Upper lobe of right lung (tissue), 1 donor: ENCODE data around the gene ASXL2. TPM values are rescaled to one million over a fixed set of nuclear protein-coding genes. Genes with fewer than 3 reads are reported as not detected.
"Not testable (repeated sequence)": the region's sequence is repeated elsewhere in the genome, so short reads cannot be mapped to it uniquely, and the experiment has no call there.

ENCODE experiments used
- ATAC-seq: fragments of 200-7000 bp; cut with Tn5 transposase; one replicate; pipeline ENCODE4 v1.9.1; 2020; ENCODE audit warnings: mild to moderate bottlenecking, moderate library complexity
- DNase-seq: peaks from one replicate; pipeline ENCODE4 v3.0.0-alpha.2; 2020
- H3K27ac ChIP-seq: fragments of 200-600 bp; one replicate; pipeline ENCODE4 v1.8.0; 2022
- H3K27me3 ChIP-seq: fragments of 200-600 bp; one replicate; pipeline ENCODE4 v1.8.0; 2022; ENCODE audit warnings: mild to moderate bottlenecking
- H3K36me3 ChIP-seq: fragments of 200-600 bp; one replicate; pipeline ENCODE4 v1.8.0; 2022
- H3K4me1 ChIP-seq: fragments of 200-600 bp; one replicate; pipeline ENCODE4 v1.8.0; 2022
- H3K4me3 ChIP-seq: fragments of 200-600 bp; one replicate; pipeline ENCODE4 v1.8.0; 2022; ENCODE audit warnings: mild to moderate bottlenecking
- H3K9me3 ChIP-seq: fragments of 200-600 bp; one replicate; pipeline ENCODE4 v1.8.0; 2022
- CTCF ChIP-seq: fragments of 200-600 bp; IDR thresholded peaks from one replicate; pipeline ENCODE4 v1.8.0; 2022; ENCODE audit warnings: antibody characterized with exemption
- intact Hi-C: fragments of 100-400 bp; cut with DNase I; formaldehyde crosslinking; loops from one replicate; pipeline ENCODE4 v1.11.0; 2022
- total RNA-seq: library from RNA; stranded (reverse); fragmentation: NEBNext Ultra II Directional; extraction: Animal tissue kit (Norgen Biotek cat#: 25700); gene quantifications from one replicate; pipeline ENCODE4 v1.2.1, GENCODE V29; 2021
- donor health status: DM: no; HTN: yes; CAD: no; lungs with severe emphysema.

The ASXL2 gene
- total RNA-seq, 1 donor from 2014 or later: 34.3 TPM

GRCh38 chr2:25833566-25833965, 44.7 kb downstream of the ASXL2 start:
- Histone ChIP-seq H3K4me3 (no peak overlapping the region), H3K36me3 (peaks cover 10% of the 10 kb centered on the region), H3K27ac (no peak overlapping the region), H3K4me1 (peaks cover 12% of the 10 kb centered on the region), H3K9me3 (no peaks in the 10 kb centered on the region), H3K27me3 (no peaks in the 10 kb centered on the region)
- no peak for TF ChIP-seq CTCF
- ATAC-seq (no peak), DNase-seq (no peak)
- intact Hi-C loops: no loop called here

- intact Hi-C loops: no loop called here
- TF ChIP-seq CTCF: no peak
- Histone ChIP-seq H3K36me3 (peaks cover 10% of the 10 kb centered on the region), H3K4me3 (no peak overlapping the region), H3K27ac (no peak overlapping the region), H3K9me3 (no peaks in the 10 kb centered on the region), H3K27me3 (no peaks in the 10 kb centered on the region), H3K4me1 (peaks cover 12% of the 10 kb centered on the region)
- ATAC-seq (no peak), DNase-seq (no peak)
Measured at GRCh38 chr2:25832897-25833296, 45.4 kb downstream of the ASXL2 start.

GRCh38 chr2:25831746-25832449, 46.4 kb downstream of the ASXL2 start:
- Histone ChIP-seq H3K4me1 (peaks cover 12% of the 10 kb centered on the region), H3K27me3 (no peaks in the 10 kb centered on the region), H3K36me3 (peaks cover 10% of the 10 kb centered on the region), H3K4me3 (no peak overlapping the region), H3K27ac (no peak overlapping the region), H3K9me3 (no peaks in the 10 kb centered on the region)
- intact Hi-C loops: no loop called here
- DNase-seq (no peak), ATAC-seq (no peak)
- no peak for TF ChIP-seq CTCF

GRCh38 chr2:25829828-25830227, 48.5 kb downstream of the ASXL2 start:
- TF ChIP-seq CTCF: no peak
- Histone ChIP-seq H3K4me3 (no peak overlapping the region), H3K27ac (no peak overlapping the region), H3K36me3 (peaks cover 10% of the 10 kb centered on the region), H3K9me3 (no peaks in the 10 kb centered on the region), H3K4me1 (peaks cover 12% of the 10 kb centered on the region), H3K27me3 (no peaks in the 10 kb centered on the region)
- intact Hi-C loops: no loop called here
- ATAC-seq (no peak), DNase-seq (no peak)

- no peak for TF ChIP-seq CTCF
- Histone ChIP-seq H3K27ac (no peak overlapping the region), H3K4me1 (peaks cover 12% of the 10 kb centered on the region), H3K4me3 (no peak overlapping the region), H3K9me3 (no peaks in the 10 kb centered on the region), H3K36me3 (peaks cover 5% of the 10 kb centered on the region), H3K27me3 (no peaks in the 10 kb centered on the region)
- intact Hi-C loops: no loop called here
- no peak for DNase-seq
- ATAC-seq: no peak
Measured at GRCh38 chr2:25829377-25829704, 48.9 kb downstream of the ASXL2 start.

- H3K27ac ChIP-seq, H3K27me3 ChIP-seq, intact Hi-C loops, DNase-seq, H3K9me3 ChIP-seq, H3K4me3 ChIP-seq, ATAC-seq, H3K36me3 ChIP-seq: not testable (repeated sequence)
- H3K4me1 ChIP-seq: peaks cover 12% of the 10 kb centered on the region
Measured at GRCh38 chr2:25828532-25829376, 49.5 kb downstream of the ASXL2 start.
